SK-N-SH treated with all-trans-retinoic acid at 6 μM for 48 hours (cell line): ENCODE data around the gene AUNIP.

Experiments used
- ATAC-seq: fragments of 200-7000 bp; cut with Tn5 transposase; 3 replicates; pipeline ENCODE4 v1.9.1; 2020; ENCODE audit warnings: mild to moderate bottlenecking, moderate library complexity
- ARNTL ChIP-seq: fragments of 450-650 bp; formaldehyde crosslinking; IDR thresholded peaks from 2 replicates; pipeline ENCODE4 v1.5.0; 2020; ENCODE audit warnings: low read depth, mild to moderate bottlenecking, moderate library complexity, borderline replicate concordance
- BACH2 ChIP-seq: fragments of 250-450 bp; sonication (Bioruptor Pico); IDR thresholded peaks from 2 replicates; pipeline ENCODE4 v1.9.0; 2021; ENCODE audit warnings: mild to moderate bottlenecking, borderline replicate concordance
- CSDC2 ChIP-seq: fragments of 250-450 bp; sonication (Bioruptor Pico); IDR thresholded peaks from 2 replicates; pipeline ENCODE4 v1.5.0; 2020; ENCODE audit warnings: mild to moderate bottlenecking, moderate library complexity
- GLIS3 ChIP-seq: fragments of 250-450 bp; sonication (Bioruptor Pico); IDR thresholded peaks from 2 replicates; pipeline ENCODE4 v1.5.0; 2020; ENCODE audit warnings: mild to moderate bottlenecking, moderate library complexity
- ISL1 ChIP-seq: fragments of 250-450 bp; sonication (Bioruptor Pico); IDR thresholded peaks from 2 replicates; pipeline ENCODE4 v2.1.2; 2022; ENCODE audit warnings: mild to moderate bottlenecking, moderate library complexity
- POU6F1 ChIP-seq: fragments of 250-450 bp; sonication (Bioruptor Pico); IDR thresholded peaks from 2 replicates; pipeline ENCODE4 v1.8.0; 2021; ENCODE audit warnings: low read depth, mild to moderate bottlenecking, moderate library complexity, borderline replicate concordance
- PPARA ChIP-seq: fragments of 250-450 bp; sonication (Bioruptor Pico); IDR thresholded peaks from 2 replicates; pipeline ENCODE4 v1.5.0; 2020; ENCODE audit warnings: mild to moderate bottlenecking, borderline replicate concordance
- TCF4 ChIP-seq: fragments of 250-450 bp; sonication (Bioruptor Pico); IDR thresholded peaks from 2 replicates; pipeline ENCODE4 v1.8.0; 2021; ENCODE audit warnings: mild to moderate bottlenecking, moderate library complexity, borderline replicate concordance
- TSHZ2 ChIP-seq: fragments of 250-450 bp; sonication (Bioruptor Pico); IDR thresholded peaks from 2 replicates; pipeline ENCODE4 v1.5.0; 2020; ENCODE audit warnings: mild to moderate bottlenecking, moderate library complexity
- ZC3H10 ChIP-seq: fragments of 250-450 bp; sonication (Bioruptor Pico); IDR thresholded peaks from 2 replicates; pipeline ENCODE4 v1.5.1; 2021; ENCODE audit warnings: mild to moderate bottlenecking, moderate library complexity
- ZFP3 ChIP-seq: fragments of 250-450 bp; sonication (Bioruptor Pico); IDR thresholded peaks from 2 replicates; pipeline ENCODE4 v1.5.0; 2020; ENCODE audit warnings: mild to moderate bottlenecking, moderate library complexity
- ZNF565 ChIP-seq: fragments of 450-650 bp; formaldehyde crosslinking; conservative IDR thresholded peaks from 2 replicates; pipeline ENCODE4 v1.5.0; 2020; ENCODE audit warnings: low read depth, mild to moderate bottlenecking, moderate library complexity
- ZNF70 ChIP-seq: fragments of 450-650 bp; formaldehyde crosslinking; IDR thresholded peaks from 2 replicates; pipeline ENCODE4 v1.5.0; 2020; ENCODE audit warnings: mild to moderate bottlenecking, moderate library complexity
- ZNF8 ChIP-seq: fragments of 450-650 bp; formaldehyde crosslinking; IDR thresholded peaks from 2 replicates; pipeline ENCODE4 v1.5.0; 2020; ENCODE audit warnings: mild to moderate bottlenecking, moderate library complexity
- TF ChIP-seq, protein P1 (sequence below): fragments of 250-450 bp; sonication (Bioruptor Pico); IDR thresholded peaks from 2 replicates; pipeline ENCODE4 v1.8.0; 2020; ENCODE audit warnings: mild to moderate bottlenecking, moderate library complexity, borderline replicate concordance
- TF ChIP-seq, protein P2 (sequence below): fragments of 250-450 bp; sonication (Bioruptor Pico); IDR thresholded peaks from 2 replicates; pipeline ENCODE4 v1.5.1; 2020; ENCODE audit warnings: low read depth, mild to moderate bottlenecking, moderate library complexity
- TF ChIP-seq, protein P3 (sequence below): fragments of 250-450 bp; sonication (Bioruptor Pico); IDR thresholded peaks from 2 replicates; pipeline ENCODE4 v1.5.1; 2021; ENCODE audit warnings: mild to moderate bottlenecking, moderate library complexity

Gene AUNIP

GRCh38 chr1:25905680-25906643 is 46.7 kb upstream of the AUNIP start, which contains the start of gene STMN1:
Gene STMN1, minus strand, starts transcription at chr1:25906419. Its CDS starts 1,743 bp downstream, at chr1:25904676.
- peak; percentile 93 for ATAC-seq

DNA sequence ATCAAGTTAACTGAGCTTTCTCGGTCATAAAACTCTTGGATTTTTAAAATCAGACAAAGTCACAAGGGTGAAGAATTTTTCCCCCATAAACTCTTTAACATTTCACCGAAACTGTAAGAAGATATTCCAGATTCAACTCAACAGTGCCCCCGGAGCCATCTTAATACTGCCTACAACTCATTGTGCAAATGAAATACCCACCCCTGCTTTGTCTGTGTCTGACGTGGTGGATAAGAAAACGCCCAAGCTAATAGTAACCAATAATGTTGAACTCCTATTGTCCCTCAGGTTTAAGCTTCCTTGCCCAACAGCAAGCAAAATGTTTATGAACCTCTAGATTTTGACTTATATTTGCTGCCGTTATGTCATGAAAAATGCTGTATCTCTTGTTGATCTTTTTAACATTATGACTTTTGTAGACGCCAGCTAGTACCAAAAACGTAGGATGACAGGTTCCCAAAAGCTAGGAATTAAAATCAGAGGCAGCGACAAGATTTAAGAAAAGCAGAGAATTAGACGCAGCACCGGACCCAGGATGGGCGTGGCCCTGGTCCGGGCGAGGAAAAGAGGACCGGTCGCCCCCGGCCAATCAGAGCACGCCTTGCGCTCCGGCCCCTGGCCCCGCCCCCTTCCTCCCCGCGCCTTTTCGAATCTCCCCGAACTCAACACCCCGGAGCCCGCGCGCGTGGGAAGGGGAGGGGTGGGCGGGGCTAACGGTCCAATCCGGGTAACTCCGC is 45.9 kb upstream of the AUNIP start:
- TF ChIP-seq ZC3H10 (CRISPR knock-in tag) (no peak), ZNF565 (CRISPR knock-in tag) (no peak), ZNF70 (CRISPR knock-in tag) (no peak), POU6F1 (CRISPR knock-in tag) (no peak), ZFP3 (CRISPR knock-in tag) (no peak), CSDC2 (CRISPR knock-in tag) (no peak), ZNF8 (no peak), TSHZ2 (CRISPR knock-in tag) (no peak), GLIS3 (CRISPR knock-in tag) (no peak), ISL1 (CRISPR knock-in tag) (no peak), PPARA (CRISPR knock-in tag) (no peak), BACH2 (no peak), TCF4 (CRISPR knock-in tag) (no peak)
- TF ChIP-seq, protein P1, sequence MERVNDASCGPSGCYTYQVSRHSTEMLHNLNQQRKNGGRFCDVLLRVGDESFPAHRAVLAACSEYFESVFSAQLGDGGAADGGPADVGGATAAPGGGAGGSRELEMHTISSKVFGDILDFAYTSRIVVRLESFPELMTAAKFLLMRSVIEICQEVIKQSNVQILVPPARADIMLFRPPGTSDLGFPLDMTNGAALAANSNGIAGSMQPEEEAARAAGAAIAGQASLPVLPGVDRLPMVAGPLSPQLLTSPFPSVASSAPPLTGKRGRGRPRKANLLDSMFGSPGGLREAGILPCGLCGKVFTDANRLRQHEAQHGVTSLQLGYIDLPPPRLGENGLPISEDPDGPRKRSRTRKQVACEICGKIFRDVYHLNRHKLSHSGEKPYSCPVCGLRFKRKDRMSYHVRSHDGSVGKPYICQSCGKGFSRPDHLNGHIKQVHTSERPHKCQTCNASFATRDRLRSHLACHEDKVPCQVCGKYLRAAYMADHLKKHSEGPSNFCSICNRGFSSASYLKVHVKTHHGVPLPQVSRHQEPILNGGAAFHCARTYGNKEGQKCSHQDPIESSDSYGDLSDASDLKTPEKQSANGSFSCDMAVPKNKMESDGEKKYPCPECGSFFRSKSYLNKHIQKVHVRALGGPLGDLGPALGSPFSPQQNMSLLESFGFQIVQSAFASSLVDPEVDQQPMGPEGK (CRISPR knock-in tag) = no peak
- TF ChIP-seq, protein P2, sequence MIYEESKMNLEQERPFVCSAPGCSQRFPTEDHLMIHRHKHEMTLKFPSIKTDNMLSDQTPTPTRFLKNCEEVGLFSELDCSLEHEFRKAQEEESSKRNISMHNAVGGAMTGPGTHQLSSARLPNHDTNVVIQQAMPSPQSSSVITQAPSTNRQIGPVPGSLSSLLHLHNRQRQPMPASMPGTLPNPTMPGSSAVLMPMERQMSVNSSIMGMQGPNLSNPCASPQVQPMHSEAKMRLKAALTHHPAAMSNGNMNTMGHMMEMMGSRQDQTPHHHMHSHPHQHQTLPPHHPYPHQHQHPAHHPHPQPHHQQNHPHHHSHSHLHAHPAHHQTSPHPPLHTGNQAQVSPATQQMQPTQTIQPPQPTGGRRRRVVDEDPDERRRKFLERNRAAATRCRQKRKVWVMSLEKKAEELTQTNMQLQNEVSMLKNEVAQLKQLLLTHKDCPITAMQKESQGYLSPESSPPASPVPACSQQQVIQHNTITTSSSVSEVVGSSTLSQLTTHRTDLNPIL = no peak; the same call in 1 of the 2 replicates
- TF ChIP-seq, protein P3, sequence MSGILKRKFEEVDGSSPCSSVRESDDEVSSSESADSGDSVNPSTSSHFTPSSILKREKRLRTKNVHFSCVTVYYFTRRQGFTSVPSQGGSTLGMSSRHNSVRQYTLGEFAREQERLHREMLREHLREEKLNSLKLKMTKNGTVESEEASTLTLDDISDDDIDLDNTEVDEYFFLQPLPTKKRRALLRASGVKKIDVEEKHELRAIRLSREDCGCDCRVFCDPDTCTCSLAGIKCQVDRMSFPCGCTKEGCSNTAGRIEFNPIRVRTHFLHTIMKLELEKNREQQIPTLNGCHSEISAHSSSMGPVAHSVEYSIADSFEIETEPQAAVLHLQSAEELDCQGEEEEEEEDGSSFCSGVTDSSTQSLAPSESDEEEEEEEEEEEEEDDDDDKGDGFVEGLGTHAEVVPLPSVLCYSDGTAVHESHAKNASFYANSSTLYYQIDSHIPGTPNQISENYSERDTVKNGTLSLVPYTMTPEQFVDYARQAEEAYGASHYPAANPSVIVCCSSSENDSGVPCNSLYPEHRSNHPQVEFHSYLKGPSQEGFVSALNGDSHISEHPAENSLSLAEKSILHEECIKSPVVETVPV (CRISPR knock-in tag) = no peak
- peak; percentile 90 for ATAC-seq

More at GRCh38 chr1:25905680-25906643, 46.7 kb upstream of the AUNIP start, which contains the start of gene STMN1:
- TF ChIP-seq ARNTL (CRISPR knock-in tag) = peak; percentile 73; the same call in 1 of the 2 replicates
- TF ChIP-seq, protein P1 (CRISPR knock-in tag) = peak; percentile 73
- TF ChIP-seq PPARA (CRISPR knock-in tag) = no peak
- TF ChIP-seq, all 23 proteins: peak for 2
